Endometrium (tissue), 2 donors: ENCODE measurements around the gene SEMA6C.
"Not testable (repeated sequence)": the region's sequence is repeated elsewhere in the genome, so short reads cannot be mapped to it uniquely, and the experiment has no call there.

Experiments
- FAIRE-seq: peaks from 2 replicates; lab custom pipeline; 2012; peaks lifted over from hg19 to GRCh38; lab: Jason Lieb, UNC
- donor health status: control.
- donor health status: control.

Gene SEMA6C

DNA sequence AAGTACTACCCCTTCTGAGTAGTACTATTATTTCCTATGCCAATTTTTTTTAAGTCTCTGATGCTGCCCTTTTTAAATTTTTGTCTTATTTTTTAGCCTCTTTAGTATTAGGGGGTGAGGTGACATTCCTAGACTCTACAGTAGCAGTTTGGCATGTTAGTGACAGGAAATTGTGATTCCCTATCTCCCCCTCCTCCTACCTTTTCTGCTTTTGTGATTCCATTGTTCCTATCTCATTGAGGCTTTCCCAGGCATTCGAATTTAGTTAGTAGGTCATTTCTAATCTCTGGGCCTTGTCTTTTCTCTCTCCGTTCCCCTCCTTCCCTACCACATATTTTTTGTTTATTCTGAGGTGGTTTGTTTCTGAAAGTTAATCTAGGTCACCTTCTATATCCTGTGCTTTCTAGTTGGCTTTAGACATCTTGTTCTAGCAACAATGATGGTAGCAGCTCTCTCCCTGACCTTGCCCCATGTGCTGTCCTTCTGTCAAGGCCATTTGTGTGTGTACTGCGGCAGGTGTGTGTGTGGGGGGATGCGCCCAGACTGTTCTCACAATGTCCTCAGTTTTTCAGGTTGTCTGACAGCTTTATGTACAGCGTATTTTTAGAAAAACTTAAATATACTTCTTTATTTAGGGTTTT is 21.5 kb downstream of the SEMA6C start:
- FAIRE-seq, result no peak

DNA sequence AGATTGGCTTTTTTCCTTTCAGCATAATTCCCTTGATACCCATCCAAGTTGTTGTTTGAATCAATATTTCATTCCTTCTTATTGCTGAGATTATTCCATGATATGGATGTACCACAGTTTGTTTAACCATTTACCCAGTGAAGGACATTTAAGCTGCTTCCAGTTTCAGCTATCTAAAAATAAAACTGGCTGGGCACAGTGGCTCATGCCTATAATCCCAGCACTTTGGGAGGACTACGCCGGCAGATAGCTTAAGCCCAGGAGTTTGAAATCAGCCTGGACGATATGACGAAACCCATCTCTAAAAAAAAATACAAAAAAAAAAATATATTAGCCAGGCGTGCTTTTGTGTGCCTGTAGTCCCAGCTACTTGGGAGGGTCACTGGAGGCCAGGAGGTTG is 32.6 kb downstream of the SEMA6C start:
- FAIRE-seq, result no peak

DNA sequence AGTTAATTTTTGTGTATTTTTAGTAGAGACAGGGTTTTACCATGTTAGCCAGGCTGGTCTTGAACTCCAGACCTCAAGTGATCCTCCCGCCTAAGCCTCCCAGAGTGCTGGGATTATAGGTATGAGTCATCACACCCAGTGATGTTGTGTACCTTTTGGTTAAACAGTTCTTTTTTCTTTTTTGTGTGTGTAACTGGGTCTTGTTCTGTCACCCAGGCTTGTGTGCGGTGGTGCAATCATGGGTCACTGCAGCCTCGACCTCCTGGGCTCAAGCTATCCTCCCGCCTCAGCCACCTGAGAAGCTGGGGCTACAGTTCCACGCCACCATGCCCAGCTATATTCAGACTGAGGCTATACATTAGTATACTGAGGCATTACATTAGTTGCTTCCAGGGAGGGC is 38.1 kb downstream of the SEMA6C start:
- no peak for FAIRE-seq

DNA sequence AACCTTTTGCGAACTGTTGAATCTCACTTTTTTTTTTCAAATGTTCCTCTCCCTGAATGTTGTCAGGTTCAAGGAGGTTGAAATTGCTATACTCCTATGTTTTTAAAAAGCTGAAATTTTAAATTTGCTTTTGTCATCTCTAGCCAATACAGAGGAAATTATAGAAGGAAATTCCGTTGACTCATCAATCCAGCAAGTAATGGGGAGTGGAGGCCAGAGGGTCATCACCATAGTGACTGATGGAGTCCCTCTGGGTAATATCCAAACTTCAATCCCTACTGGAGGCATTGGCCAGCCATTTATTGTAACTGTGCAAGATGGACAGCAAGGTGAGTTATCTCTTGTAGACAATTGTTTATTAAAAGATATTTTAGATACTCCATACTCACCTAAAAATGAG is 39.5 kb downstream of the SEMA6C start:
- no peak for FAIRE-seq

DNA sequence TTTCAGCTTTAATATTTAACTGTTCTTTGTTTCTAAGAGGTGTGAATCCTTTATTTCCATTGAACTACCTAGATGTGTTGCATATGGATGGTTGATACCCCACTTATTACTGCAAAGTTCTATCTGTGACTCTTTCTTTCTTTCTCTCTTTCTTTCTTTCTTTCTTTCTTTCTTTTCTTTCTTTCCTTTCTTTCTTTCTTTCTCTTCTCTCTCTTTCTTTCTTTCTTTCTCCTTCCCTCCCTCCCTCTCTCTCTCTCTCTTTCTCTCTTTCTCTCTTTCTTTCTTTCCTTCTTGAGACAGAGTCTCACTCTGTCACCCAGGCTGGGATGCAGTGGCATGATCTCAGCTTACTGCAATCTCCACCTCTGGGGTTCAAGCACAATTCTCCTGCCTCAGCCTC is 41.8 kb downstream of the SEMA6C start:
- FAIRE-seq, result no peak

DNA sequence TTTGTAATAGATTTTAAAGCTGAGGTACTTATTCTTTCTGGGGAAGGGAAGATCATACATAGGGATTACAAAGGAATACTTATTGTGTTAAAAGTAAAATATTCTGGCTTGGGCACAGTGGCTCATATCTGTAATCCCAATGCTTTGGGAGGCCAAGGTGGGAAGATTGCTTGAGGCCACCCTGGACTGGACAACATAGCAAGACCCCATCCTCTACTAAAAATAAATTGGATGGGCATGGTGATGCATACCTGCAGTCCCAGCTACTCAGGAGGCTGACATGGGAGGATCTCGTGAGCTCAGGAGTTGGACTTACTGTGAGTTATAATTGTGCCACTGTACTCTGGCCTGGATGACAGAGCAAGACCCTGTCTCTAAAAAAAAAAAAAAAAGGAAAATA is 48.3 kb downstream of the SEMA6C start:
- FAIRE-seq, result no peak

DNA sequence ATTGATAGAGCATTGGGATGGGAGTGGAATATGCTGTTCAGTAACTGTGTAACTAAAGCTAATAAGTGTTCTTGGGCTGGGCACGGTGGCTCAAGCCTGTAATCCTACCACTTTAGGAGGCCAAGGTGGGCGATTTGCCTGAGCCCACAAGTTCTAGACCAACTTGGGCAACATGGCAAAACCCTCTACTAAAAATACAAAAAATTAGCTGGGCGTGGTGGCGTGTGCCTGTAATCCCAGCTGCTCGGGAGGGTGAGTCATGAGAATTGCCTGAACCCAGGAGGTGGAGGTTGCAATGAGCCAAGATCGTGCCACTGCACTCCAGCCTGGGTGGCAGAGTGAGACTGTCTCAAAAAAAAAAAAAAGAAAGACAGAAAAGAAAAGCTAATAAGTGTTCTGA is 49.0 kb downstream of the SEMA6C start:
- FAIRE-seq, result not testable (repeated sequence)

DNA sequence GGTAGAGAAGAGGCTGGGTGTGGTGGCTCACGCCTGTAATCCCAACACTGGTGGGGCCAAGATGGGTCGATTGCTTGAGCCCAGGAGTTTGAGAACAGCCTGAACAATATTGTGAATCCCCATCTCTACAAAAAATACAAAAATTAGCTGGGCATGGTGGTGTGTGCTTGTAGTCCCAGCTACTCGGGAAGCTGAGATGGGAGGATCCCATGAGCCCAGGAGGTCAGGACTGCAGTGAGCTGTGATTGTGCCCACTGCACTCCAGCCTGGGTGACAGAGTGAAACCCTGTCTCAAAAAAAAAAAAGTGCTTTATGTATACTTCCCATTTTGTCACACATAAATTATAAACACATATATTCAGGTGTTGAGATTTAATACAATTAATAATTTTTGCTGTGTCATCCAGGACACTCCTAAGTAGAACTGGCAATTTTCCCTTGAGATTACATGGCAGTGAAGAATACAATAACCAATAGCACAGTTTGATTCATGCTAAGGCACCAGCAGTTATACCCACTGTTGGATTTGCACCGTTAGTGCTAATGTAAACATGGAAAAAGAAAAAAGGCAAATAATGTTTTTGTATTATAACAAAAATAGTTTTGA is 60.4 kb downstream of the SEMA6C start:
- no peak for FAIRE-seq
